Activated naive CD4-positive, alpha-beta T cell treated with anti-CD3 and anti-CD28 coated beads, Interleukin-2, amount 50 U/mL, for 16 hours (primary cell): ENCODE results near the gene PLEKHA4.

ENCODE experiments used
- DNase-seq: peaks from one replicate; pipeline ENCODE4 v3.0.0-alpha.2; 2020

The PLEKHA4 gene

DNA sequence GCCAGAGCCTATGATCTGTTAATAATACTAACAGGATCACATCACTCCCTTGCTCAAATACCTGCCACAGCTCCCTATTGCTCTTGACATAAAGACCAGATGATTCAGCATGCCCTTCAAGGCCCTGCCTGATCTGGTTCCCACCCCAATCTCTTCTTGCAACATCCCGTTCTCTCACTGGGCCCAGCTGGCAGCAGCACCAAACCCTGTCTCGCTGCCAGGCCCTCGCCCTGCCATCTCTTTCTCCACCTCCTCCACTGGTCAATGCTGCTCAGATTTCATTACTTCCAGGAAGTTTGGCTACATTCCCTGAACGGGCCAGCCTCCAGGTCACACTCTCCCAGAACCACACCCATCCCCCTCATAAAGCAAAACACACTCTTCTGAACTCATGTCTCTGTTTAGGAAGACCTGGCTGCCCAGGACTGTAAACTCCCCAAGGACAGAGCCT, 49.0 kb downstream of the PLEKHA4 start:
- no peak for DNase-seq

DNA sequence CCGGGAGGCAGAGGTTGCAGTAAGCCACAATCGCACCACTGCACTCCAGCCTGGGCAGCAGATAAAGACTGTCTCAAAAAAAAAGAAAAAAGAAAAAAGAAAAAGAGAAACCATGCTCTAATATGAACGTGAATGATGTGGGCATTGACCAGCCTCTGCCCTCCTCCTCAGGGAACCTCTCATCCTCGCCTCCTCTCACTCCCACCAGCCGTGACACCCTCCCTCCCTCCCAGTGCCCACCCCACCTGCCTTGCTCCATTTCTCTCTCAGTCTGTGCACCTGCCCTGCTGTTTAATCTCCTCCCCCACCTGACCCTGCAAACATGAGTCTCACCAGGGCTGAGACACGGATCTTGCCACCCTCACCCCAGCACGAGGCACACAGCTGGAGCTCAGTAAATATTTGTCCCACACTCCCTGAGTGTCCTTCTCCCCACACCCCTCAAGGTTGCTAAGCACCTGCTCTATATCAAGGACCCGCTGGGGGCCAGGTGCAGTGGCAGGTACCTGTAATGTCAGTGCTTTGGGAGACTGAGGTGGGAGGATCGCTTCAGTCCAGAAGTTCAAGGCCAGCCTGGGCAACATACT, 50.1 kb downstream of the PLEKHA4 start:
- no peak for DNase-seq

- no peak for DNase-seq
These were observed 50.8 kb downstream of the PLEKHA4 start for GRCh38 chr19:48817585-48818124.

- no peak for DNase-seq
These were observed 52.4 kb downstream of the PLEKHA4 start for GRCh38 chr19:48815870-48816501.

DNA sequence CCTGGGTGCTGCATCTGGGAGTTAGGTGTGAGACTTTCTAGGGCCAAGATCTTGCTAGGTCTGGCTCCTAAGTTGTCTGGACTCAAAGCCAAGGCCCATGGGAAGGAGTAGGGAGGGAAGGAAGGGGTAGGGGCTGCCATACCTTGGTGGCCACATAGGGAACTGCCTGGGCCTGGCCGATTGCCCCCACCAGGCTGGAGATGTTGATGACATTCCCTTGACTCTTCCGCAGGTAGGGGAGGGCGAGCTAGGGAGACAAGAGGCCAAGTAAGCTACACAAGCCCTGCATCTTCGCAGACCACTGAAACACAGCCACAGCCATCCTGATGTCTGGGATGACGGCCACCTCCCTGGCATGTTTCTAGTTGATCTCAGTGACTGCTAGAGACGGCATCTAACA, 53.5 kb downstream of the PLEKHA4 start:
- DNase-seq, result no peak

- DNase-seq, result no peak
These were observed 55.1 kb downstream of the PLEKHA4 start for GRCh38 chr19:48813123-48813913.

GRCh38 chr19:48812094-48812929, 56.1 kb downstream of the PLEKHA4 start:
- peak; percentile 63 for DNase-seq

DNA sequence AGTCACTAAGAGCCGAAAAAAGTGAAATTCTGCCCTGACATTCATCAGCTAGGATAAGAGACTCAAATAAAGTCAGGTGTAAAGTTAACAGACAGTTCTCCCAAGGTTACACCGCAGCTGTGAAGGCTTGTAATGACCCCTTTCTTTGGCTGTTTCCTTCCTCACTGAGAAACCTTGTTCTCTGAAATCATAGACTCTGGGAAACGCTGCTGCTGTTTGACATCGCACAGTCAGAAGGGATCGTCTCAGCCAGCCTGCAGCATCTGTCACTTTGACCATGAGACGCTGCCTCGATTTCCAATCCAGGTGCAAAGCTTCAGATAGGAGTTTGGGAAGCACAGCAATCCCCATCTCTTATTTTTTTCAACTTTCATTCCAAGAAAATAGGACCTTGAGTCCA, 58.3 kb downstream of the PLEKHA4 start:
- no peak for DNase-seq

GRCh38 chr19:48807590-48808308, 60.7 kb downstream of the PLEKHA4 start:
- no peak for DNase-seq

GRCh38 chr19:48806818-48807589, 61.4 kb downstream of the PLEKHA4 start:
- no peak for DNase-seq

DNA sequence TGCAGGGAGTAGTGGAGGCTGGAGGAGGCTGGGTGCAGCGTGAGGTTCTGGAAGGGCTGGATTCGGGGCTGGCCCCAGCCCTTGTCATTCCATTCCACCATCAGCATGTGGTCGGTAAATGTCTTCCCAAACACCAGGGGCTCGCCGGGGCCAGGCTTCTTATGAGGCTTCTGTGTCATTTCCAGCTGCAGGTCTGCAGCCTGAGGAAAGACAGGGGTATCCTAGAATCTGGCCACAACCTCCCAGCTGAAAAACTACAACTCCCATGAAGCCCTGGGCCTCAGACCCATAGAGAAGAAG, 61.9 kb downstream of the PLEKHA4 start:
- DNase-seq, result peak; percentile 43

- DNase-seq, result no peak
These were observed 63.0 kb downstream of the PLEKHA4 start for GRCh38 chr19:48805452-48805851.

- no peak for DNase-seq
These were observed 63.9 kb downstream of the PLEKHA4 start for GRCh38 chr19:48804496-48804895.

DNA sequence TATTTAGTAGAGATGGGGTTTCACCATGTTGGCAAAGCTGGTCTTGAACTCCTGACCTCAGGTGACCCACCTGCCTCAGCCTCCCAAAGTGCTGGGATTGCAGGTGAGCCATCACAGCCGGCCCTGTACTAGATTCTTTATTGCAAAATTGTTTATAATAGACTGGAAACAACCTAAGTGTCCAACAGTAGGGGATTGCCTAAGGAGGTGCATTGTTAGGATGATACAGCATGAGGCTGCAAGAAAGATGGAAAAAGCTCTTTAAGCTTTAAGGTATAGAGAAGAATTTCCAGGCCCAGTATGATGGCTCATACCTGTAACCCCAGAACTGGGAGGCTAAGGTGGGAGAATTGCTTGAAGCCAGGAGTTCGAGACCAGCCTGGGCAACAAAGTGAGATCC, 65.8 kb downstream of the PLEKHA4 start:
- DNase-seq, result no peak

DNA sequence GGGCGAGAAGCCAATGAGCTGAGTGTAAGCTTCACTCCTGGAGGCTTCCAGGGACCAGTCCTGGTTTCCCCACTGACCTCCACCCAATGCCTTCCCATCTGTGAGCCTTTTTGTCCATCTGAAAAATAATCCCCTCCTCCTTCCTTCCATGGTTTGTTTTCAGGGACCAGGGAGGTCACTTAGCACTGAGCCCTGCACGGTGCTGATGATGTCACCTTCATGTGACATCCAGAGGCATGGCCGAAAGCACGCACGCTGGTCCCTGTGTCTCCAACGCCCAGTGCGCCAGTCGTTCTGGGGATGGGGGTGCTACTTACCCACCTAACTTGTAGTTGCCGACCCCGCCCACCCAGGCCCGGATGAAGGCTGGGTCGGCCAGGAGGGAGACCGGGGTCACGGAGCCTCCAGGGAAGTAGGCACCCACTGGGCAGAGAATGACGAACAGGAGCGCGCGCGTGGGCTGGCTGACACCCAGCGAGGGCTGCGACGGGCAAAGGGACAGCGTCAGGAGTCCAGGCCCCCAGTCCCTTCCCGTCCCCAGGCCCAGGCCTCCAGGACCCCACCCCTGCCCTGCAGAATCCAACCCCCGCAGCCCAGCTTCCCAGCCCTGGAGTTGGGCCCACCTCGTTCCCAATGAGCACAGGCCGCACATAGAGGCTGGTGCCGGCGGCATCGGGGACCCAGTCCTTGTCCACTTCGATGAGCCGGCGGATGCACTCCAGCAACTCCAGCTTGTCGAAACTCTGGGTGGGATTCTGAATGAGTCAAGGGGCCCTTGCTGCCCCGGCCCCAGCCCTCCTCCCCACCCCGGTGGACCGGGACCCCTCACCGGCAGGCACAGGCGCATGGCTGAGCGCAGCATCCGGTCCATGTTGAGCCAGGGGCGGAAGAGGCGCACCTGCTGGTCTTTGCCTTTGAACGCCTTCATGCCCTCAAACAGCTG, 68.8 kb downstream of the PLEKHA4 start:
- no peak for DNase-seq

- no peak for DNase-seq
These were observed 69.5 kb downstream of the PLEKHA4 start for GRCh38 chr19:48798937-48799336.

- DNase-seq, result no peak
These were observed 71.3 kb downstream of the PLEKHA4 start for GRCh38 chr19:48797103-48797502.

GRCh38 chr19:48796298-48797083, 71.9 kb downstream of the PLEKHA4 start:
- DNase-seq, result no peak

- DNase-seq, result no peak
These were observed 72.7 kb downstream of the PLEKHA4 start for GRCh38 chr19:48795685-48796070.
